Measurements from ENCODE around the gene BMPR2. TPM values are rescaled to one million over a fixed set of nuclear protein-coding genes. Genes with fewer than 3 reads are reported as not detected.

Gene BMPR2
- polyA plus RNA-seq, 1 of the 3 experiments (the other 2 are of a cell fraction): 10.2 TPM

DNA sequence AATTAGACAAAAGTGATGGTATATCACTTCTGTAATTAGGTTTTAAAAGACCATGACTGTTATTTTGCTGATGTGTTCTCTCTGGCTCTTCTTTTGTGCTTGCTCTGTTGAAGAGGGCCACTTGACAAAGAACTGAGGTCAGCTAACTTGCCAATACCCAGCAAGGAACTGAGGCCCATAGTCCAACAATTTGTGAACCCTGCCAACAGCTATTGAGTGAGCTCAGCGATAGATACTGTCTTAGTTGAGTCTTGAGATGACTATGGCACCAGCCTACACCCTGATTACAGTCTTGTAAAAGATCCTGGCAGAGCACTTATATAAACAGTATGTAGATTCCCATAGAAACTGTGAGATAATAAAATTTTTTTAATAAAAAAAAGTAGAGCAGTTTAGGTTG, 103.0 kb downstream of the BMPR2 start:
- POLR2A ChIA-PET: no interaction called here
- CTCF ChIA-PET: no interaction called here
- no peaks in the 10 kb centered on the region for H3K9me2 ChIP-seq
- H3K4me2 ChIP-seq: no peak overlapping the region
- DNase-seq: no peak
- no peak for TF ChIP-seq SIN3A (IDR thresholded peaks at IDR 0.05; ENCODE audit: borderline replicate concordance, low read depth, low read length)
- TF ChIP-seq TAF1 (IDR thresholded peaks at IDR 0.05; ENCODE audit: borderline replicate concordance, low read depth, low read length): no peak
- no peak for TF ChIP-seq NRF1 (IDR thresholded peaks at IDR 0.05; ENCODE audit: low read depth, low read length)
- no peak for TF ChIP-seq TCF12 (IDR thresholded peaks at IDR 0.05)
- TF ChIP-seq MXI1 (IDR thresholded peaks at IDR 0.05; ENCODE audit: low read depth, low read length): no peak
- TF ChIP-seq MEF2A (IDR thresholded peaks at IDR 0.05; ENCODE audit: borderline replicate concordance, low read depth): no peak
- no peak for TF ChIP-seq FOXM1 (IDR thresholded peaks at IDR 0.05; ENCODE audit: low read depth)
- H3K9me3 ChIP-seq: no peaks in the 10 kb centered on the region
- no peaks in the 10 kb centered on the region for H3K27me3 ChIP-seq (ENCODE audit: insufficient read depth)
- no peak overlapping the region for H3K27ac ChIP-seq (ENCODE audit: low read depth in 2 of 2, low read length in 1 of 2)
- H3K36me3 ChIP-seq (replicated peaks in 1 of 2; ENCODE audit: control insufficient read depth in 1 of 2, insufficient read depth in 2 of 2, low read length in 1 of 2): peaks cover 0 to 16% of the 10 kb centered on the region in 2 experiments
- peaks cover 64% of the 10 kb centered on the region for H3K79me2 ChIP-seq (ENCODE audit: insufficient read depth)
- H3K9ac ChIP-seq: no peak overlapping the region
- no peaks in the 10 kb centered on the region for H3K4me1 ChIP-seq (ENCODE audit: control insufficient read depth in 1 of 2, insufficient read depth in 2 of 2, low read depth in 1 of 2, low read length in 1 of 2)
- peaks cover 9% of the 10 kb centered on the region for H3F3A ChIP-seq (replicated peaks; ENCODE audit: insufficient read depth)
- no peak overlapping the region for H2AFZ ChIP-seq (ENCODE audit: low read depth)
- no peak overlapping the region for H3K4me3 ChIP-seq (ENCODE audit: low read depth in 2 of 2, low read length in 1 of 2)
- WGBS (ENCODE audit: low lambda C conversion rate): 100% methylated on average over 1 of the region's 1 CpG
- H4K20me1 ChIP-seq (ENCODE audit: insufficient read depth): no peaks in the 10 kb centered on the region

DNA sequence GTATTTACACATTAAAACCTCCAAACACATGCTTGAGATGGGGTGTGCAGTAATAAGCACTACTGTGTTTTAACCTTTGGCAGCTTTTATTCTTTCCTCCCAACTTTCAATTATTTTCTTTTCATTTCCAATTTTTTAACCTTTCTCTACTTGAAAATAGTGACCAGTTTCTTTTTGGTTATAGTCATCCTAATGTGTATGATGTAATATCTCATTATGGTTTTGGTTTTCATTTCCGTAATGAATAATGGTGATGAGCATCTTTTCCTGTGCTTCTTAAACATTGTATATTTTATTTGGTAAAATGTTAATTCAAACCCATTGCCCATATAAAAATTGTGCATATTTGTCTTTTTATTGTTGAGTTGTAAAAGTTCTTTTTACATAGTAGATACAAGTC, 103.5 kb downstream of the BMPR2 start:
- CTCF ChIA-PET: no interaction called here

More for the DNA sequence above, 103.5 kb downstream of the BMPR2 start:
- peaks cover 9% of the 10 kb centered on the region for H3F3A ChIP-seq (replicated peaks; ENCODE audit: insufficient read depth)
- peaks cover 0 to 16% of the 10 kb centered on the region in 2 experiments for H3K36me3 ChIP-seq (replicated peaks in 1 of 2; ENCODE audit: control insufficient read depth in 1 of 2, insufficient read depth in 2 of 2, low read length in 1 of 2)
- TF ChIP-seq GABPA (IDR thresholded peaks at IDR 0.05; ENCODE audit: low read depth) (no peak), PBX3 (IDR thresholded peaks at IDR 0.05) (no peak), YY1 (IDR thresholded peaks at IDR 0.05; ENCODE audit: low read depth) (no peak), NRF1 (IDR thresholded peaks at IDR 0.05; ENCODE audit: low read depth, low read length) (no peak), MXI1 (IDR thresholded peaks at IDR 0.05; ENCODE audit: low read depth, low read length) (no peak), SIN3A (IDR thresholded peaks at IDR 0.05; ENCODE audit: borderline replicate concordance, low read depth, low read length) (no peak), FOXM1 (IDR thresholded peaks at IDR 0.05; ENCODE audit: low read depth) (no peak), IRF3 (IDR thresholded peaks at IDR 0.05; ENCODE audit: low read depth, low read length) (no peak), GATA2 (CRISPR knock-in tag; IDR thresholded peaks at IDR 0.05) (no peak)
- TF ChIP-seq, protein P1, sequence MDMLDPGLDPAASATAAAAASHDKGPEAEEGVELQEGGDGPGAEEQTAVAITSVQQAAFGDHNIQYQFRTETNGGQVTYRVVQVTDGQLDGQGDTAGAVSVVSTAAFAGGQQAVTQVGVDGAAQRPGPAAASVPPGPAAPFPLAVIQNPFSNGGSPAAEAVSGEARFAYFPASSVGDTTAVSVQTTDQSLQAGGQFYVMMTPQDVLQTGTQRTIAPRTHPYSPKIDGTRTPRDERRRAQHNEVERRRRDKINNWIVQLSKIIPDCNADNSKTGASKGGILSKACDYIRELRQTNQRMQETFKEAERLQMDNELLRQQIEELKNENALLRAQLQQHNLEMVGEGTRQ (IDR thresholded peaks at IDR 0.05; ENCODE audit: borderline replicate concordance, low read depth, low read length): no peak
- TF ChIP-seq, protein P2, sequence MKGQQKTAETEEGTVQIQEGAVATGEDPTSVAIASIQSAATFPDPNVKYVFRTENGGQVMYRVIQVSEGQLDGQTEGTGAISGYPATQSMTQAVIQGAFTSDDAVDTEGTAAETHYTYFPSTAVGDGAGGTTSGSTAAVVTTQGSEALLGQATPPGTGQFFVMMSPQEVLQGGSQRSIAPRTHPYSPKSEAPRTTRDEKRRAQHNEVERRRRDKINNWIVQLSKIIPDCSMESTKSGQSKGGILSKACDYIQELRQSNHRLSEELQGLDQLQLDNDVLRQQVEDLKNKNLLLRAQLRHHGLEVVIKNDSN (IDR thresholded peaks at IDR 0.05; ENCODE audit: borderline replicate concordance, low read depth): no peak
- no peak overlapping the region for H3K4me2 ChIP-seq
- H3K4me3 ChIP-seq (ENCODE audit: low read depth in 2 of 2, low read length in 1 of 2): no peak overlapping the region
- H3K27ac ChIP-seq (ENCODE audit: low read depth in 2 of 2, low read length in 1 of 2): no peak overlapping the region
- H3K27me3 ChIP-seq (ENCODE audit: insufficient read depth): no peaks in the 10 kb centered on the region
- no peak overlapping the region for H2AFZ ChIP-seq (ENCODE audit: low read depth)
- H3K9me3 ChIP-seq: no peaks in the 10 kb centered on the region
- H3K9ac ChIP-seq: no peak overlapping the region
- H4K20me1 ChIP-seq (ENCODE audit: insufficient read depth): no peaks in the 10 kb centered on the region
- no peaks in the 10 kb centered on the region for H3K4me1 ChIP-seq (ENCODE audit: control insufficient read depth in 1 of 2, insufficient read depth in 2 of 2, low read depth in 1 of 2, low read length in 1 of 2)
- no peaks in the 10 kb centered on the region for H3K9me2 ChIP-seq
- POLR2A ChIA-PET: no interaction called here
- no peak for DNase-seq
- 96% methylated on average over 1 of the region's 1 CpG for WGBS (ENCODE audit: low lambda C conversion rate)
- peaks cover 63% of the 10 kb centered on the region for H3K79me2 ChIP-seq (ENCODE audit: insufficient read depth)
